Ureter (tissue), 1 donor: ENCODE data around the gene PVR. TPM values are rescaled to one million over a fixed set of nuclear protein-coding genes. Genes with fewer than 3 reads are reported as not detected.
"Not testable (repeated sequence)": the region's sequence is repeated elsewhere in the genome, so short reads cannot be mapped to it uniquely, and the experiment has no call there.

Experiments used
- DNase-seq: peaks from one replicate; pipeline ENCODE4 v3.0.0-alpha.2; 2020; ENCODE audit warnings: low spot score
- total RNA-seq: library from RNA; stranded (reverse); gene quantifications from one replicate; pipeline ENCODE4 v1.2.4, GENCODE V29; 2023
- donor health status: DM: yes; HTN: yes; CAD: no.

Gene PVR
- total RNA-seq, 1 donor from 2014 or later: 24.9 TPM

GRCh38 chr19:44645407-44646048, 1.8 kb downstream of the PVR start:
- no peak for DNase-seq

- DNase-seq: no peak
These were observed 2.3 kb downstream of the PVR start for GRCh38 chr19:44646049-44646416.

- no peak for DNase-seq
These were observed 3.4 kb downstream of the PVR start for GRCh38 chr19:44647144-44647543.

- no peak for DNase-seq
These were observed 5.0 kb downstream of the PVR start for GRCh38 chr19:44648631-44649251.

GRCh38 chr19:44649578-44650145, 6.0 kb downstream of the PVR start:
- DNase-seq: no peak

- DNase-seq: no peak
These were observed 9.6 kb downstream of the PVR start for GRCh38 chr19:44653343-44653742.

- DNase-seq: peak; percentile 76
These were observed 10.5 kb downstream of the PVR start for GRCh38 chr19:44653977-44654774.

GRCh38 chr19:44657211-44657921, 13.7 kb downstream of the PVR start:
- no peak for DNase-seq

GRCh38 chr19:44658069-44658733, 14.5 kb downstream of the PVR start:
- DNase-seq: no peak

- DNase-seq: no peak
These were observed 16.4 kb downstream of the PVR start for GRCh38 chr19:44660081-44660480.

GRCh38 chr19:44661205-44661604, 17.5 kb downstream of the PVR start:
- DNase-seq: no peak

- DNase-seq: no peak
These were observed 18.2 kb downstream of the PVR start for GRCh38 chr19:44661904-44662303.

GRCh38 chr19:44662691-44663385, 19.1 kb downstream of the PVR start:
- no peak for DNase-seq

- no peak for DNase-seq
These were observed 20.3 kb downstream of the PVR start for GRCh38 chr19:44663996-44664395.

GRCh38 chr19:44664976-44665375, 21.3 kb downstream of the PVR start:
- no peak for DNase-seq

- DNase-seq: no peak
These were observed 23.3 kb downstream of the PVR start for GRCh38 chr19:44666852-44667556.

- DNase-seq: no peak
These were observed 25.5 kb downstream of the PVR start for GRCh38 chr19:44668985-44669764.

- not testable (repeated sequence) for DNase-seq
These were observed 26.3 kb downstream of the PVR start for GRCh38 chr19:44670027-44670426.

- DNase-seq: no peak
These were observed 27.7 kb downstream of the PVR start, which contains the start of gene CEACAM19 for GRCh38 chr19:44671400-44671799. Gene CEACAM19 (plus strand): TSS chr19:44671482. CDS start chr19:44671932, 450 bp downstream.
